Erythroblast (primary cell): ENCODE results near the gene UBIAD1.

ENCODE experiments used
- GATA1 ChIP-seq: IDR thresholded peaks from 2 replicates; pipeline ENCODE4 v1.6.1; 2011; ENCODE audit warnings: low read depth, mild to moderate bottlenecking, control low read depth, low read length, moderate library complexity
- POLR2A ChIP-seq: IDR thresholded peaks from 2 replicates; pipeline ENCODE4 v1.6.1; 2011; ENCODE audit warnings: mild to moderate bottlenecking, low read length

GRCh38 chr1:11301601-11302000, 28.6 kb downstream of the UBIAD1 start:
- no peak for TF ChIP-seq POLR2A
- TF ChIP-seq GATA1, result no peak
